Ishikawa (cell line): ENCODE results near the gene FAM83F.

Experiments used
- CEBPB ChIP-seq: IDR thresholded peaks from 2 replicates; pipeline ENCODE4 v1.6.1; 2012
- CREB1 ChIP-seq: IDR thresholded peaks from 2 replicates; pipeline ENCODE4 v1.6.1; 2012; ENCODE audit warnings: low read depth
- EGR1 ChIP-seq: IDR thresholded peaks from 2 replicates; pipeline ENCODE4 v1.6.1; 2012
- EP300 ChIP-seq: IDR thresholded peaks from 2 replicates; pipeline ENCODE4 v1.6.1; 2012; ENCODE audit warnings: borderline replicate concordance
- FOXM1 ChIP-seq: IDR thresholded peaks from 2 replicates; pipeline ENCODE4 v1.6.1; 2012; ENCODE audit warnings: low read depth, borderline replicate concordance
- NFIC ChIP-seq: IDR thresholded peaks from 2 replicates; pipeline ENCODE4 v1.6.1; 2012
- RAD21 ChIP-seq: IDR thresholded peaks from 2 replicates; pipeline ENCODE4 v1.6.1; 2012; ENCODE audit warnings: low read depth
- TAF1 ChIP-seq: IDR thresholded peaks from 2 replicates; pipeline ENCODE4 v1.6.1; 2012; ENCODE audit warnings: low read depth, mild to moderate bottlenecking
- TCF12 ChIP-seq: IDR thresholded peaks from 2 replicates; pipeline ENCODE4 v1.6.1; 2012; ENCODE audit warnings: low read depth
- TEAD4 ChIP-seq: IDR thresholded peaks from 2 replicates; pipeline ENCODE4 v1.6.1; 2012
- YY1 ChIP-seq: IDR thresholded peaks from 2 replicates; pipeline ENCODE4 v1.6.1; 2012; ENCODE audit warnings: low read depth
- ZBTB7A ChIP-seq: IDR thresholded peaks from 2 replicates; pipeline ENCODE4 v1.6.1; 2012; ENCODE audit warnings: low read depth
- TF ChIP-seq, protein P1 (sequence below): IDR thresholded peaks from 2 replicates; pipeline ENCODE4 v1.6.1; 2012
- TF ChIP-seq, protein P2 (sequence below): IDR thresholded peaks from 2 replicates; pipeline ENCODE4 v1.6.1; 2012; ENCODE audit warnings: low read depth, mild to moderate bottlenecking
- TF ChIP-seq, protein P3 (sequence below): IDR thresholded peaks from 2 replicates; pipeline ENCODE4 v1.6.1; 2012

The FAM83F gene

DNA sequence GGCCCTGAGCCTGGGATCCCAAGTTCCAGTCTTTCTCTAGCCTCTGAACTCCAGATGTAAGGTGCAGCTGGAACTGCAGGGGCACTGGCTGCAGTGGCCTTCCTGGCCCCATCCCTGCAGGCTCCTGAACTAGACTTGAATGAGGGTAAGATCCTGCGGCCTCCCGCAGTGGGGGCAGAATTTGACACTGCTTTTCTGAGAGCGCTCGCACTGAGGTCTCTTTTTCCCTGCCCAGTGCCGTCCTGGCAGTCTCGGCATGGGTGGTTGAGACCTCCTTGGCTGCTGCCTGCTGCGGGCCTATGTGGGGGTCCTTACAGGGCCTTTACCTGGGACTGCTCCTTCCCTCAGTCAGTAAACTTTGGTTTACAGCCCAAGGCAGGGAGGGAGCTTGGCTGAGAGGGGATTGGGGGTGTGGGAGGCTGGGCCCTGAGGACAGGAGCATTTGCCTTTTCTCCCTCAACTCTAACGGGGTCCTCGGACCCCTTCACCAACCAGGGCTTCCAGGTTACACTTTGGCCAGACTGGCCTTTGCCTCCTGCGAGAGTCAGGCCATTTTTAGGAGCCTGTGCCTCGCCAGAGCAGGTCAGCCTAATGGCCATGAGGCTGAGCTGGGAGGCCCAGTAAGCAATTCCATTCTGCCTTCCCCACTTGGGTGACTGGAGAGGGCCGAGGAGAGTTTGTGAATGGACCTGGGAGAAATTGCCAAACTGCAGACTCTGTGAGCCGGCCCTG is 35.4 kb downstream of the FAM83F start:
- TF ChIP-seq YY1 (no peak), CREB1 (no peak), EP300 (no peak), TAF1 (no peak), NFIC (no peak), TCF12 (no peak), FOXM1 (no peak), EGR1 (no peak), RAD21 (no peak)
- TF ChIP-seq, protein P1, sequence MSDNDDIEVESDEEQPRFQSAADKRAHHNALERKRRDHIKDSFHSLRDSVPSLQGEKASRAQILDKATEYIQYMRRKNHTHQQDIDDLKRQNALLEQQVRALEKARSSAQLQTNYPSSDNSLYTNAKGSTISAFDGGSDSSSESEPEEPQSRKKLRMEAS: no peak

DNA sequence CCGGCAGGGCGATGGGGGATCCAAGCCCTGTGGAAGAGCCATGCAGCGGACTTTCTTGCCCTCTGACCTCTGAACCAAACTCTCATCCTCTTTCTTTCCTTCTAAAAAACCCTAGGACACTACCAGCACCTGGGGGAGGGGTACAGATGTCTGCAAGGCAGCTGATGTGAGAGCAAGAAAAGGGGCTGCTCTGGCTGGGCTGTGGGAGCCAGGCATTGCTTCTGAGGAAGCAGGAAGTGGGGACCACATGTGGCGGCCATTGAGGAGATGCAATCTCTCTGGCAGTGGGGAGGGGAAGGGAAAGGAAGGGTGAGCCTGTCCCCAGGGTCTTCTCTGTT is 36.0 kb downstream of the FAM83F start:
- TF ChIP-seq CEBPB (no peak), TCF12 (no peak), RAD21 (no peak), FOXM1 (no peak), CREB1 (no peak), EGR1 (no peak)
- TF ChIP-seq, protein P2, sequence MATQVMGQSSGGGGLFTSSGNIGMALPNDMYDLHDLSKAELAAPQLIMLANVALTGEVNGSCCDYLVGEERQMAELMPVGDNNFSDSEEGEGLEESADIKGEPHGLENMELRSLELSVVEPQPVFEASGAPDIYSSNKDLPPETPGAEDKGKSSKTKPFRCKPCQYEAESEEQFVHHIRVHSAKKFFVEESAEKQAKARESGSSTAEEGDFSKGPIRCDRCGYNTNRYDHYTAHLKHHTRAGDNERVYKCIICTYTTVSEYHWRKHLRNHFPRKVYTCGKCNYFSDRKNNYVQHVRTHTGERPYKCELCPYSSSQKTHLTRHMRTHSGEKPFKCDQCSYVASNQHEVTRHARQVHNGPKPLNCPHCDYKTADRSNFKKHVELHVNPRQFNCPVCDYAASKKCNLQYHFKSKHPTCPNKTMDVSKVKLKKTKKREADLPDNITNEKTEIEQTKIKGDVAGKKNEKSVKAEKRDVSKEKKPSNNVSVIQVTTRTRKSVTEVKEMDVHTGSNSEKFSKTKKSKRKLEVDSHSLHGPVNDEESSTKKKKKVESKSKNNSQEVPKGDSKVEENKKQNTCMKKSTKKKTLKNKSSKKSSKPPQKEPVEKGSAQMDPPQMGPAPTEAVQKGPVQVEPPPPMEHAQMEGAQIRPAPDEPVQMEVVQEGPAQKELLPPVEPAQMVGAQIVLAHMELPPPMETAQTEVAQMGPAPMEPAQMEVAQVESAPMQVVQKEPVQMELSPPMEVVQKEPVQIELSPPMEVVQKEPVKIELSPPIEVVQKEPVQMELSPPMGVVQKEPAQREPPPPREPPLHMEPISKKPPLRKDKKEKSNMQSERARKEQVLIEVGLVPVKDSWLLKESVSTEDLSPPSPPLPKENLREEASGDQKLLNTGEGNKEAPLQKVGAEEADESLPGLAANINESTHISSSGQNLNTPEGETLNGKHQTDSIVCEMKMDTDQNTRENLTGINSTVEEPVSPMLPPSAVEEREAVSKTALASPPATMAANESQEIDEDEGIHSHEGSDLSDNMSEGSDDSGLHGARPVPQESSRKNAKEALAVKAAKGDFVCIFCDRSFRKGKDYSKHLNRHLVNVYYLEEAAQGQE: no peak

DNA sequence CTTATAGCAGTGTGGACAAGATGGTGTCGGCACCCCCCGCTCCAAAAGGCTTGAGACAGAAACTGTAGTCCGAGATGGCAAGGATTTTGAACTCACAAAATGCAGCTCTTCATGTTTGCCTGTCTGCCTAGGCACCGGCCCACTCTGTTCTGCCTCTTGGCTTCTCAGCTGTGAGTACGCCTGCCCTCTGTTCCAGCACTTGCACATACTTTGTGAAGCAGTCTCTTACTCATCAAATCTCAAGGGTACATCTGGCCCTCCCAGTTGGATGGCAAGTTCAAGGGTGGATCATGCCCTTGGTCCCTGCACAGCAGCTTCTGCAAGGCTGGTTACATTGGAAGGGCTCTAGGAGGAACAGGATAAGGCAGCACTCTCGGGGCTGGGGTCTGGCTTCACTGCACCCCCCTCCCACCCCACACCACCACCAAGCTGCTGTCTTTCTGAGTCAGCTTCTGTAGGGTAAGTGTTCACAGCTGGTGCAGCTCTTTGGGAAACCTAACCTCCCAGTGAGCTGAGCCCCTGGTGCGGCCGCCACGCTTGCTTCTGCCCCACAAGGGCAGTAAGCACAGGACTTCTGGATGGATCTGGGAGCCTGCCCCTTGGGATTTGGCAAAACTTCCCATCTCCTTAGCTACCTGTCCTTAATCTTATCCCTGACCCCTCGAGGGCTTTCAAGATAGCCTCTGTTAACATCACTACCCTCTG is 37.2 kb downstream of the FAM83F start:
- no peak for TF ChIP-seq EGR1
- TF ChIP-seq CREB1: no peak
- no peak for TF ChIP-seq FOXM1
- TF ChIP-seq EP300: no peak
- TF ChIP-seq, protein P2: no peak

DNA sequence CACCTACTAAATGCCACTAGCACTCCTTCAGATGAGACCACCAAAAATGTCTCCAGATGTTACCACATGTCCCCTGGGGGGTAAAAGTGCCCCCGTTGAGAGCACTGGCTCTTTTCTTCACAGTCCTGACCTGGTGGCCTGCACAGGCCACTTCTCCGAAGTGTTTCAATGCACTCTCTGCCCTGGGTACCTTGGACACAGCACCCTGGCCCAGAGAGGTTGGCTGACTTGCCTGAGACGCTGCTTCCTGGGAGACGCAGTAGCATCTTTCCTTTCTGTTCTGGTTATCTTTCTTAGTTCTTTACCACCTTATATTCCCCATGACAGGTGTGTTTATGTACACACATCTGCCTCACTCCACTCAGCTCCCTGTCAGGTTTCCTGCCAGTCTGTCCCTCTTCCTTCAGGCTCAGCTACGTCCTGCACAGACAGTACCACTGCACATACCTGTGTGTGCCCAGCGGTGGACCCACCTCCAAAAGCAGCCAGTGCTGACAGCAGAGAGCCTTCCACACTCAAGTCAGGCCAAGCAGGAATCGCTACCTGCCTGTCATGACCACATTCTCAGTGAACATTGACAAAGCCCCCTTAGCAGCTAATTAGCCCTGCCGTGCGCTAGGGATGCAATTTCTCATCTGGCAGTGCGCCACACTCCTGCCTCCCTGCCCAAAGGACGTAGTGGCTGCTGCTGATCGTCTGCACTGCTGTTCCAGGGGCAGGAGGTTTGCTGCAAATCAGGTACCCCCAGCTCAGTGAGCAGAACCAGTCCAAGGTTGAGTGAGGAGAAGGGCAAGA is 39.0 kb downstream of the FAM83F start:
- no peak for TF ChIP-seq RAD21
- no peak for TF ChIP-seq FOXM1
- TF ChIP-seq, protein P2: no peak
- TF ChIP-seq CREB1: no peak
- no peak for TF ChIP-seq ZBTB7A
- no peak for TF ChIP-seq TEAD4
- TF ChIP-seq, protein P1: no peak
- TF ChIP-seq EP300: no peak
- no peak for TF ChIP-seq CEBPB
- no peak for TF ChIP-seq EGR1
- TF ChIP-seq TAF1: no peak

DNA sequence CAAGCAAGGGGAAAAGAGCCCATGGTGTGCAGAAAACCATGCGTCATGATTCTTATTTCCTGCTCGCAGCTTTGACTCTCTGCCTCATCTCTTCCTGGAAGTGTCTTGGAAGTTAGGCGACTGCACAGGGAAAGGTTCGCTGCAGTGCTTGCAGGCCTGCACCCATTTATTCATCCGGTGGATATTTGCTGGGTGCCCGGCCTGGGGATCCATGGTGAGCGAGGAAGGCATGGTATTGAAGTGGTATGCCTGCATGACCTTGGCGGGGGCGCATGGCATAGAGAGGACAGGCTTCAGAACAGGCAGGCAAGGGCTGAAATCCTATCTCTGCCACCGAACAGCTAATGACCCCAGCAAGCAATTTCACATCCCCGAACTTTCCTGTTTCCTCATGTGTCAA is 40.6 kb downstream of the FAM83F start:
- no peak for TF ChIP-seq TCF12
- TF ChIP-seq EGR1: no peak
- TF ChIP-seq EP300: no peak
- TF ChIP-seq TEAD4: no peak
- TF ChIP-seq, protein P2: no peak
- no peak for TF ChIP-seq YY1
- TF ChIP-seq CREB1: no peak
- no peak for TF ChIP-seq TAF1
- TF ChIP-seq, protein P3, sequence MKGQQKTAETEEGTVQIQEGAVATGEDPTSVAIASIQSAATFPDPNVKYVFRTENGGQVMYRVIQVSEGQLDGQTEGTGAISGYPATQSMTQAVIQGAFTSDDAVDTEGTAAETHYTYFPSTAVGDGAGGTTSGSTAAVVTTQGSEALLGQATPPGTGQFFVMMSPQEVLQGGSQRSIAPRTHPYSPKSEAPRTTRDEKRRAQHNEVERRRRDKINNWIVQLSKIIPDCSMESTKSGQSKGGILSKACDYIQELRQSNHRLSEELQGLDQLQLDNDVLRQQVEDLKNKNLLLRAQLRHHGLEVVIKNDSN: no peak
- TF ChIP-seq CEBPB: no peak
- TF ChIP-seq NFIC: no peak
- TF ChIP-seq, protein P1: no peak
- TF ChIP-seq RAD21: no peak
- no peak for TF ChIP-seq ZBTB7A
- TF ChIP-seq FOXM1: no peak
